ENCODE results near the gene ARR3.

ARR3 gene

GRCh38 chrX:70253377-70254062, 14.6 kb upstream of the ARR3 start:
- no peaks in the 10 kb centered on the region for H3K9me3 ChIP-seq
- no peak for DNase-seq
- no peak overlapping the region for H3K4me3 ChIP-seq (ENCODE audit: low read depth, low read length)
- no peaks in the 10 kb centered on the region for H3K4me1 ChIP-seq
- no peaks in the 10 kb centered on the region for H3K36me3 ChIP-seq
- TF ChIP-seq CTCF (IDR thresholded peaks at IDR 0.05; ENCODE audit: low read depth, low read length): no peak
- no peaks in the 10 kb centered on the region for H3K27me3 ChIP-seq

- no peak for DNase-seq
- H3K27me3 ChIP-seq: no peaks in the 10 kb centered on the region
- TF ChIP-seq CTCF (IDR thresholded peaks at IDR 0.05; ENCODE audit: low read depth, low read length): no peak
- H3K9me3 ChIP-seq: no peaks in the 10 kb centered on the region
- no peak overlapping the region for H3K4me3 ChIP-seq (ENCODE audit: low read depth, low read length)
- no peaks in the 10 kb centered on the region for H3K4me1 ChIP-seq
- H3K36me3 ChIP-seq: no peaks in the 10 kb centered on the region
Measured at GRCh38 chrX:70254063-70254400, 14.1 kb upstream of the ARR3 start.

- Histone ChIP-seq H3K36me3 (no peaks in the 10 kb centered on the region), H3K9me3 (no peaks in the 10 kb centered on the region), H3K27me3 (no peaks in the 10 kb centered on the region), H3K4me3 (ENCODE audit: low read depth, low read length) (no peak overlapping the region), H3K4me1 (no peaks in the 10 kb centered on the region)
- TF ChIP-seq CTCF (IDR thresholded peaks at IDR 0.05; ENCODE audit: low read depth, low read length): no peak
- DNase-seq: no peak
Measured at GRCh38 chrX:70254909-70255308, 13.2 kb upstream of the ARR3 start.

GRCh38 chrX:70255452-70255851, 12.7 kb upstream of the ARR3 start:
- no peak for TF ChIP-seq CTCF (IDR thresholded peaks at IDR 0.05; ENCODE audit: low read depth, low read length)
- no peaks in the 10 kb centered on the region for H3K4me1 ChIP-seq
- no peaks in the 10 kb centered on the region for H3K27me3 ChIP-seq
- no peak overlapping the region for H3K4me3 ChIP-seq (ENCODE audit: low read depth, low read length)
- H3K36me3 ChIP-seq: no peaks in the 10 kb centered on the region
- no peaks in the 10 kb centered on the region for H3K9me3 ChIP-seq
- DNase-seq: no peak

- no peak for DNase-seq
- no peaks in the 10 kb centered on the region for H3K4me1 ChIP-seq
- no peaks in the 10 kb centered on the region for H3K27me3 ChIP-seq
- H3K36me3 ChIP-seq: no peaks in the 10 kb centered on the region
- TF ChIP-seq CTCF (IDR thresholded peaks at IDR 0.05; ENCODE audit: low read depth, low read length): no peak
- no peak overlapping the region for H3K4me3 ChIP-seq (ENCODE audit: low read depth, low read length)
- no peaks in the 10 kb centered on the region for H3K9me3 ChIP-seq
Measured at GRCh38 chrX:70257423-70258288, 10.5 kb upstream of the ARR3 start.

- no peak for DNase-seq
- Histone ChIP-seq H3K4me1 (no peaks in the 10 kb centered on the region), H3K27me3 (no peaks in the 10 kb centered on the region), H3K9me3 (no peaks in the 10 kb centered on the region), H3K4me3 (ENCODE audit: low read depth, low read length) (no peak within 1 kb of the TSS), H3K36me3 (no peaks in the 10 kb centered on the region)
- no peak for TF ChIP-seq CTCF (IDR thresholded peaks at IDR 0.05; ENCODE audit: low read depth, low read length)
Measured at GRCh38 chrX:70260104-70260503, 8.0 kb upstream of the ARR3 start, which contains the start of gene P2RY4. Gene P2RY4 (minus strand): TSS chrX:70260204. CDS start chrX:70259624, 580 bp downstream.
